ENCODE results near the gene ZMYND8. TPM values are rescaled to one million over a fixed set of nuclear protein-coding genes. Genes with fewer than 3 reads are reported as not detected.
"Not testable (repeated sequence)": the region's sequence is repeated elsewhere in the genome, so short reads cannot be mapped to it uniquely, and the experiment has no call there.

The ZMYND8 gene
- polyA plus RNA-seq, 3 donors = 5.0 to 9.1 (median 7.7) TPM

DNA sequence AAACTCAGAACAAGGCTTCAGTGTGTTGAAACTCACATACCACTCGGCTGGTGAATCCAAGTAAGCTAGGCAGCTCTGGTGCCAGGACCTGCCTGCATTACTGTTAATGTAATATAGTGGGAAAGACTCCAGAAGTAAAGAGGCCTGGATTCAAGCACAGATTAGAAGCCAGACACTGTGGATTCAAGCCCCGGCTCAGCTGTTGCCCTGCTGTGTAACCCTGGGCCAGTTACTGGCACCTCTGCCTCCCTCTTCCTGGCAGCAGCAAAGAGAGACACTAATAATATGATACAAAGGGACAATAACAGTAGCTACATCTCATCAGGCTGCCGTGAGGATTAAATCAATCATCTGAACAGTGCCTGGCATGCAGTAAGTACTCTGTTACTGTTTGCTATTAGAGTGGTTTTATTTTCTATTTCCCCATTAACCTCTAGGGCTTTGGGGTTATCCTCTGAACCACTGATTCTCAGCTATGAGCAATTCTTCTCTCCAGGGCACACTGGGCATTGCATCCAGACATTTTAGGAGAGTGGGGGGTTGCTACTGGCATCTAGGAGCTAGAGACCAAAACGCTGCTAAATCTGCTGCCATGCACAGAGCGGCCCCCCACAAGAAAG is 92.9 kb downstream of the ZMYND8 start:
- no peak overlapping the region for H3K27ac ChIP-seq (ENCODE audit: low read depth, low read length)
- 68 to 71% (median 71%) methylated on average over 5 of the region's 5 CpGs for WGBS, 3 donors

DNA sequence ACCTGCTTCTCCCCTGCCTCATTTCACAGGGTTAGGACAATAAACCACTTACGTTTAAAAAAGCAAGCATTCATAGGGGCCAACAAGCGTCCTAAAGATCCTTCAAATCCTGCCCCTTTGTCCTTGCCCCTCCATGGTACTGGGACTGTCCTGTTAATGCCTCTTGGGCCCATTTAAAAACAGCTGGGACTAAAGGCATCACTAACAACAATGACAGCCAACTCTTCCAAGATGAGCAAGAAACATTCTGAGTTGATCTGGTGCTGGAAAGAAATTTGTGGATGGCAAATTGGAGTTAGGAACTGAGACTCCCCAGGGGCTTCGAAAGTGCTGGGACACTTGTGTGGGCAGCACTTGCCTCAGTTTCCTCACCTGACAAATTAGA is 93.4 kb downstream of the ZMYND8 start:
- WGBS, 3 donors = 88 to 95% (median 89%) methylated on average over 3 of the region's 3 CpGs
- no peak overlapping the region for H3K27ac ChIP-seq (ENCODE audit: low read depth, low read length)

DNA sequence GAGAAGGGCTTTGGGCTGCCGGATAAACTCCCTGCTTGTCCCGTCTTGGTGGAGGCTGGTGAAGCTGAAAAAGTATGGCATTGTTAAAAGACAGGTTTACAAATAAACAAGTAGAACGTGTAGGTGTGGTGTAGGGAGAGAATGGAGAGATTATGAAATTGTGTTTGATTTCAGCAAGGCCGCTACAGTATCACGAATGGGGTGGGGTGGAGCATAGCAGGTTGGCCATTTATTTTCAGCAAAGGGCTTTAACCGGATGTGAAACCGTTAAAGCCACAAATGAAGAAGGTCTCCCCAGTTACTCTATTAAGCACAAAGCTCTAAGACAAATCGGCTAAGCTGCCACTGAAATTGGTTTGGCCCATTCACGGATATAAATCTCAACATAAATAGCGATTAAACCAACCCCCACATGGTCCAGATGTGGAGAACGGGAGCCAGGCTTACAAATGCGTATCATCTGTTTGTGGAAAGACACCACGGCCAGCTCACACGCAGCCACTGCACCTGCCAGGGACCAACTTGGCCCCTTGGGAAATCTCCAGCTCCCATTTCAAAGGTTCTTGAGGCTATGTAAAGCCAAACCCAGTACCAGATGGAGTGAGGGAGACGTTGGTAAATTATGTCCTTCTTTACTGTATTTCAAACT is 94.0 kb downstream of the ZMYND8 start:
- WGBS, 3 donors = 84 to 85% (median 85%) methylated on average over 15 of the region's 15 CpGs
- H3K27ac ChIP-seq (ENCODE audit: low read depth, low read length) = no peak overlapping the region

DNA sequence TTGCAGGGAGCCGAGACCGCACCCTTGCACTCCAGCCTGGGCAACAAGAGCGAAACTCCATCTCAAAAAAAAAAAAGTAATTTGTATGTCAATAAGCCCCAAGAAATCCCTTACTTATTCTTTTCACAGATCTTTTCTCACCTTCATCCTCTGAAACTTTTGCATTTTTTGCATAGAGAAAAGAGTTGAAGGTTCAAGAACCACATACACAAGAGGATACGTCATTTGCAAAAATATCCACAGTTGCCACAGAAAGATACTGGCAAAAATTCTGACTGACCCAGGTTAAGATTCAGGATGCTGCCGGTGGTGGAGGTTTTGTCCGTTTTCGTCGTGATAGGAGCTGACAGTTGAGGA is 94.5 kb downstream of the ZMYND8 start:
- H3K27ac ChIP-seq (ENCODE audit: low read depth, low read length) = no peak overlapping the region
- WGBS, 3 donors = 95 to 96% (median 95%) methylated on average over 8 of the region's 8 CpGs

DNA sequence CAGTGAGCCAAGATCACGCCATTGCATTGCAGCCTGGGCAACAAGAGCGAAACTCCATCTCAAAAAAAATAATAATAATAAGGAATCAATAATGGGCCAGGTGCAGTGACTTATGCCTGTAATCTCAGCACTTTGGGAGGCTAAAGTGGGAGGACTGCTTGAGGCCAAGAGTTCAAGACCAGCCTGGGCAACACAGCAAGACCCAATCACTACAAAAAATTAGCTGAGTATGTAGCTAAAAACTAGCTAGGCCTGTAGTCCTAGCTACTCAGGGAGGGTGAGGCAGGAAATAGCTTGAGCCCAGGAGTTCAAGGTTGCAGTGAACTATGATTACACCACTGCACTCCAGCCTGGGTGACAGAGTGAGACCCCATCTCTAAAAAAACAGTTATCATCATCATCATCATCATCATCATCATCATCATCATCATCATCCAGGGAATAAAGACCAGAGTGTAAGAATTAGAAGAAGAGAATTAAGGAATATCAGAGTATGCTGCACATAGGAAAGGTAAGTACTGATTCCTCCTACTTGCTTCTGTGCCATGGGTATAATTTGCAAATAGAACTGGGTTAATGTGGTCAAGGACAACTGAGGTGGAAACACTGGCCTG is 95.2 kb downstream of the ZMYND8 start:
- 97 to 100% (median 99%) methylated on average over 2 of the region's 2 CpGs for WGBS, 3 donors
- H3K27ac ChIP-seq (ENCODE audit: low read depth, low read length) = not testable (repeated sequence)

DNA sequence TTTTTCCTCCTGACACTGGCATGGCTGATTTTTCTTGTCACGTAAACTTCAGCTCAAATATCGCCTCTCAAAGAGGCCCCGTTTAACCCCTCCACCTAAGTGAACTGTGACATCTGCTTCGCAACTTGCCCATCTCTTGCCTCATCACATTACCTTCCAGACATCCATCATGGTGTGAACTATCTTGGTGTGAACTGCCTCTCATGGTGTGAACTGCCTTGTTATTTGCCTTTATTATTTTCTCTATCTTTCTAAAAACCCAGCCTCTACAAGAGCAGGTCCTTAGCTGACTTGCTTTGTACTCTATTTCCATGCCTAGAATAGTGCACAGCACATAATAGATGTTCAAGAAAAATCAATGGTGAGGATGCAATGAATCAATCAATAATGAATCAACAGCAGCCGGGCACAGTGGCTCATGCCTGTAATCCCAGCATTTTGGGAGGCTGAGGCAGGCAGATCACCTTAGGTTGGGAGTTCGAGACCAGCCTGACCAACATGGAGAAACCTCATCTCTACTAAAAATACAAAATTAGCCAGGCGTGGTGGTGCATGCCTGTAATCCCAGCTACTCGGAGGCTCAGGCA is 95.9 kb downstream of the ZMYND8 start:
- H3K27ac ChIP-seq (ENCODE audit: low read depth, low read length) = not testable (repeated sequence)
- 95 to 98% (median 97%) methylated on average over 8 of the region's 8 CpGs for WGBS, 3 donors

DNA sequence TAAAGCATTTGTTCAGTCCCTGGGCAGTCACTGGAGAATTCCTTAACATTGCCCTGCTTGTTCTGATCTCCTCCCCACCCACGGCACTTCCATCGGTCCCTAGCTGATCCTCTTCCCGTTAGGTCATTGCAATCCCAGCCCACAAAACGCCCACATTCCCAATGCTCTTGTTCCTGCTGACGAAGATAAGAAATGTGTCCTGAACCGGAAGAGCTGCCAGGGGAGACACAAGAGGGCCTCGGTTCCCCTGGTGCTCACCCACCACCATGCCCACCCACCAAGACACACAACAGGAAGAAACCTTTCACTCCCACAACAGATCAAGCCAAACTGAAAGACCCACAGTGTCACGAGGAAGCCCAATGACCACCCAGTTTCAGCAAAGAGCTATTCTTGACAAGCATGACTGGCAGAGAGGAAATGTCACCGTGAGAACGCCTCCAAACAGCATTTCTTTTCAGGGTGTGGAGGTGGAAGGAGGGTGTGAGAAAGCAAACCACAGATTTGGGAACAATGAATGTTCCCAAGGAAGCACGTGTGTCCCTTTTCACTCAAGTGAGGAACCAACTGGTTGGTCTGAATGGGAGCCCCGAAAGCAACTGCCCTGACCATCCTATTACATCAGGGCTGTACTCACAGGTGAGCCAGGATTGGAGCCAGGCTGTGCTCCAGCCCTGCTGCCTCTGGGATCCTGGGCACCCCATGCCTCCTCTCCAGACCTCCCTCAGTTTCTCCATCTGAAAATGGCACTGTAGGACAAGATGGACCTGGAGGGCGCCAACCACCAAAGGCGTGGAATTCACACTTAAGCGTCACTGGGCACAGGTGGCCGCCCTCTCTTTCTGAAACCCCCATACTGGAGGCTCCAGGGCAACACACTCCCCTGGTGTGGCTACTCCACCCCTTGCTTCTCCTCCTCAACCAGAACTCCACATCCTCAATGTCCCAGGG is 97.5 kb downstream of the ZMYND8 start:
- 55 to 78% (median 60%) methylated on average over 16 of the region's 16 CpGs for WGBS, 3 donors

DNA sequence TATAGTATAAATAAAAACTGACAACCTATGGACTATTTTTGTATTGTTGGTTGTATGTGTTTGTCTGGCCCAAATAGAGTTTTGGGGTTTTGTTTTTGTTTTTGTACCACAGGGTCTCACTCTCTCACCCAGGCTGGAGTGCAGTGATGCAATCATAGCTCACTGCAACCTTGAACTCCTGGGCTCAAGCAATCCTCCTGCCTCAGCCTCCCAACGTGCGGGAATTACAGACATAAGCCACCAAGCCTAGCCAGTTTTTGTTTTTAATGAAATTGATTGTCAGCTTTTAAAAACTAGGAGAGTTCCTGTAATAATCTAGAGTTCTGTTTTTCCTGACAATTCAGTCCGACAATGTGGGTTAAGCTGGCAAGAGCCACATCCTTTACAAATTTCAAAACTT is 98.7 kb downstream of the ZMYND8 start:
- WGBS, 3 donors = 79 to 85% (median 82%) methylated on average over 3 of the region's 3 CpGs
- H3K27ac ChIP-seq (ENCODE audit: low read depth, low read length) = no peak overlapping the region

More for the DNA sequence above, 97.5 kb downstream of the ZMYND8 start:
- no peak overlapping the region for H3K27ac ChIP-seq (ENCODE audit: low read depth, low read length)

DNA sequence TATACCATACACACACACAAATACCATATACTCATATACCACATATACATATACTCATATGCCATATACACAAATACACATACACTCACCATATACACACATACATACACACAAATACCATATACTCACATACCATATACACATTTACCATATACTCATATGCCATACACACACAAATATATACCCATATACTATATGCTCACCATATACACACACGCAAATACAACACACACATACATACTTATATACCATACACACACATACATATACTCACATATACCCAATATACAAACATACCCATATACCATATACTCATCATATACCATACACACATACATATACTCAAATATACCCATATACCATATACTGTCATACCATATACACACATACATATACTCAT is 99.2 kb downstream of the ZMYND8 start:
- WGBS, 3 donors = 95 to 97% (median 96%) methylated on average over 1 of the region's 1 CpG
- no peak overlapping the region for H3K27ac ChIP-seq (ENCODE audit: low read depth, low read length)

DNA sequence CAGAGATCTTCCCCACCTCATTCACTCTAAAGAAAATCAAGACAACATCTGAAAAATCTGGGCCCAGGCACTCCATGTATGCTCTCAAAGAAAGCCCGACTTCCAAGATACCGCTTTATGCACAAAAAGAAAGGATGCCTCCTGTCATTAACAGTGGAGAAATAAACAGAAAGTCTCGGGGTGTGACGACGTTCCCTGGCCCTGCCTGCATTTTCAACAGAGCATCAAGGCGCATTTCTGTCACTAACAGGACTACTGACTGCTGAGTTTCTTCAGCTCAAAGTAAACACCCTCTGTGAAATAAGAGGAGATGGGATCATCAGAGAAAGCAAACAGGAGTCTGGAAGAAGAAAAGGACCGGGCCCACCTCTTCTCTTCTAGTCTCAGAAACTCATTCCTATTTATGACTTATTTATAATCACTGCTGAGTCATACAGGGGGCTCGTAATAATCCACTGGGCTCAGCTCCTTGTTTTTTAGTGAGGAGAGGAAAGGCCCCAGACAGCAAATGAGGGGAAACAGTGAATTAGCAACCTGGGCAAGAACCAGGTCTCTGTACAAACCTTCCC is 99.7 kb downstream of the ZMYND8 start:
- 90 to 92% (median 91%) methylated on average over 8 of the region's 8 CpGs for WGBS, 3 donors
- no peak overlapping the region for H3K27ac ChIP-seq (ENCODE audit: low read depth, low read length)

DNA sequence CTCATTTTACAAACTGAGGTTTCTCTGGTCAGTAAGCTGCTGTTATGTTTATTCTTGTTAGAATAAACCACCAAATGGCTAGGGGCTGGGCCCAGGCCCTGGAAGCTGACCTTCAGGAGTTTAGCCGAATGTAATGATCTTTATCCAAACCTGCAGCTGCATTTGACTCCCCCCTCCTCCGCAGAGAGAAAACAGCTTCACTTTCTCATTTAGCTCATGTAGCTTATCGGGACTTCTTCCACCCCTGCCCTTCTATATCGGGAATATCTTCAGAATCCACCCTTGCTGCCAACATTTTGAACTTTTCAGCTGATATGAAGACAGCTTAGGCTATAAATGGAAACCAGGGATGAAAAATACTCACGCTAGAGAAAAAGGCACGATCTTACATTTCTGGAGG is 102.6 kb downstream of the ZMYND8 start:
- 32 to 66% (median 55%) methylated on average over 6 of the region's 6 CpGs for WGBS, 3 donors
- no peak overlapping the region for H3K27ac ChIP-seq (ENCODE audit: low read depth, low read length)

DNA sequence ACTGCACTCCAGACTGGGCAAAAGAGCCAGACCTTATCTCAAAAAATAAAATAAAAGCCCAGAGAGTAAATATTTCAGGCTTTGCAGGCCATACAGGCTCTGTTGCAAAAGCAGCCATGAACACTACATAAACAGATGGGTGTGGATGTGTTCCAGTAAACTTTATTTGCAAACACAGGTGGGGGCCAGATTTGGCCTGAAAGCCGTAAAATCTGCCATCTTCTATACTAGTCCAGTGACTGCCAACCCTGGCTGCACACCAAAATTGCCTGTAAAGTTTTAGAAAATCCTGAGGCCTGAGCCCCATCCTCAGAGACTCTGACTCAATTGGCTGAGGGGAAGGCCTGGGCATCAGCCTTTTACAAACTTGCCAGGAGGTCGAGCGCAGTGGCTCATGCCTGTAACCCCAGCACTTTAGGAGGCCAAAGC is 103.6 kb downstream of the ZMYND8 start:
- H3K27ac ChIP-seq (ENCODE audit: low read depth, low read length) = no peak overlapping the region
- WGBS, 3 donors = 78 to 95% (median 85%) methylated on average over 3 of the region's 3 CpGs

DNA sequence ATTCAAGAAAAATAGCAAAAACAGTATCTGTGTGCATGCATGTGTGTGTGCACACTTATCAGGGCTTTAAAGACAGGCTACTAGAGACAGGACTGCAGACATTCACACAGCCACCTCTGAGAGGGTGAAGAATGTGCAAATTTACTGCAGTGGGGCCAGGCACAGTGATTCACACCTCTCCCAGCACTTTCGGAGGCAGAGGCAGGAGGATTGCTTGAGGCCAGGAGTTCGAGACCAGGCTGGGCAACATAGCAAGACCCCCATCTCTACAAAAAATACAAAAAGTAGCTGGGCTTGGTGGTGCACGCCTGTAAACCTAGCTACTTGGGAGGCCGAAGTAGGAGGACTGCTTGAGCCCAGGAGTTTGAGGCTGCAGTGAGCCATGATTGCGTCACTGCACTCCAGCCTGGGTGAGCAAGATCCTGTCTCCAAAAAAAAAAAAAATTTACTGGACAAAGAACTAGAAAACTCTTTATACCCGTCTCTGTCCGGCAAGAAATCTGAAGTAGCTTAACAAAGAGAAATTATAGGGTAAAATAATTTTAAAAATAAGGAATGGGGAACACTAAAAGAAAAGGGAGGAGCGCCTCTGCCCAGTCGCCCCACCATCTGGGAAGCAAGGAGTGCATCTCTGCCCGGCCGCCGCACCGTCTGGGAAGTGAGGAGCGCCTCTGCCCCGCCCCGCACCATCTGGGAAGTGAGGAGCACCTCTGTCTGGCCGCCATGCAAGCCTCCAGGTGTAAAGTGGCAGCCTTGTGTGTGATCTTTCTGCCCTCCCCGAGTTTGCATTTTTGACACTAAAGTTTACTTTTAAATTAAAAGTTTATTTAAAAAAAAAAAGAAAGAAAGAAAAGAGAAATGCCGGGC is 105.1 kb downstream of the ZMYND8 start:
- 95 to 99% (median 95%) methylated on average over 19 of the region's 19 CpGs for WGBS, 3 donors
- no peak overlapping the region for H3K27ac ChIP-seq (ENCODE audit: low read depth, low read length)

DNA sequence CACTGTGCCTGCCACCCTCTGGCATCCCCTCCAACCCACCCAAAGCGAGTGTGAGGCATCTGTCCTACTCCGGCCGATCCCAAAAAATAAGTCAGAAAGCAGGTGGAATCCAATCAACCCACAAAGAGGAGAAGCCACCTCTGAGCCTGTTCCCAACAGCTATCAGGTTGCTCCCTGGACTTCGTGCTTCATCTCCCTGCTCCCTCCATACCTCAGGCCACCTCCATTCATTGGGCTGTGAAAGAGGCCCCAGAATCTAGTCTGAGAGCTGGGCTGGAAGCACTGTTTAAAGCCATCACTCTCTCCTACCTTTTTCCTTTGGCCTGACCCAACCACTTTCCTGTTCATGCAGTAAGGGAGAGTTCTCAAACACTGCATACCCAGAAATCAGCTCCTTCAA is 106.1 kb downstream of the ZMYND8 start:
- no peak overlapping the region for H3K27ac ChIP-seq (ENCODE audit: low read depth, low read length)

DNA sequence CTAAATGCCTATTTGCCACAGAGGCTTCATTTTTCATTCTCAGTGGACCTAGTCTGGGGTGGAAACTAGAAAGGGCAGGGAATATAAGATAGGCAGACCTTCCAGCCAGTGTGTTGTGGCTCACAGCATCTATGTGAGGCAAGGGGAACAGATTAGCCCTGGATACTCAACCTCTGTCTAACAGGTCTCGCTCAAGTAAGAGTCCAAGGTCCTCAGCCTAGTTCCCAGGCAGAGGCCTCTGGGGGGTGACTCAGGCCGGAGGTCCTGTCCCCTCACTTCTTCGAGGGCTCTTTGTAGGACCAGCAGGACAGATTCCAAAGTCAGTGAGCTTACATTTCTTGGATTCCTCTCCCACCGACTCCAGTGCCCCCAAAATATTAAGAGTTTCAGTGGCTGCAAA is 106.6 kb downstream of the ZMYND8 start:
- H3K27ac ChIP-seq (ENCODE audit: low read depth, low read length) = no peak overlapping the region
- 81 to 96% (median 94%) methylated on average over 4 of the region's 4 CpGs for WGBS, 3 donors

More for the DNA sequence above, 106.1 kb downstream of the ZMYND8 start:
- 94 to 97% (median 97%) methylated on average over 4 of the region's 4 CpGs for WGBS, 3 donors

DNA sequence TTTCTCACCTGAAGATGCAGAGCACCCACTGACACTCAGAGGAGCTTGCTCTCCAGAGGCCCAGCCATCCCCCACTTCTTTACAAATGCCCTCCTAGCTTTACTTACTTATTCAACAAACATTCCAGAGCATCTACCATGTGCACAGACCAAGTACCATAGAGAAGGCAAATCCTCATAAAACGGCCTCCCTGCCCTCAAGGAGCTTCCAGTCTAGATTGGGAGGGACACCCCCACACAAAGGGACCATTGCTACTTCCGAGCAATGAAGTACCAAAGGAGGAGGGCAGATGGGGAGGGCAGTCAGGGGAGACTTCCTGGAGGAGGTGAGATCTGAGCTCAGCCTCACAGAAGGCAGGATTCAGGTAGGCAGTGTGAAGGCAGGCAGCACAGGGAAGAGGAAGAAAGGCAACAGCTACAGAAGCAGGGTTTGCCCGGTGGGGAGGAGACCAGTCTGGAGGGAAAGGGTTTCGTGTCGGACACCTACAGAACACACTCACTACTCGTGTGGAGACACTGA is 108.0 kb downstream of the ZMYND8 start:
- H3K27ac ChIP-seq (ENCODE audit: low read depth, low read length) = no peak overlapping the region
- 93 to 96% (median 94%) methylated on average over 6 of the region's 6 CpGs for WGBS, 3 donors

DNA sequence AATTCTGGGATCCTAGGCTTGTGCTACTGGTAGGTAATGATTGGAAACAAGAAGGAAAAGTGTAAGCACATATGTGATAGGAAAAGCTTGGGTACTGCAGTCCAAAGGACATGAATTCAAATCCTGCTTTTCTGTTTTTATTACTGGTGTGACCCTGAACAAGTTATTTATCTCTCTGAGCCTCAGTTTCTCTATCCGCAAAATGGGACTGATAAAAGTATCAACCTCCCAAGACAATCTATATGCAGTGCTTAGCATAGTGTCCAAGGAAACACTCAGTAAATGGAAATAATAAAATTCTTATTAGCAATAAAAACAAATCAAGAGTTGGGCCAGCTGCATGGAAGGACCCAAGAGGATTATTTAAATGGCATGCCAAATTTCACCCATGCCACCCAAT is 108.5 kb downstream of the ZMYND8 start:
- 98 to 100% (median 100%) methylated on average over 1 of the region's 1 CpG for WGBS, 3 donors
- H3K27ac ChIP-seq (ENCODE audit: low read depth, low read length) = no peak overlapping the region

All from adipose tissue (tissue), 3 donors.